Activated naive CD4-positive, alpha-beta T cell treated with anti-CD3 and anti-CD28 coated beads, Interleukin-2, amount 50 U/mL, for 16 hours (primary cell): Measurements from ENCODE around the gene THTPA.
"Not testable (repeated sequence)": the region's sequence is repeated elsewhere in the genome, so short reads cannot be mapped to it uniquely, and the experiment has no call there.

Experiments
- DNase-seq: peaks from one replicate; pipeline ENCODE4 v3.0.0-alpha.2; 2020

THTPA gene

DNA sequence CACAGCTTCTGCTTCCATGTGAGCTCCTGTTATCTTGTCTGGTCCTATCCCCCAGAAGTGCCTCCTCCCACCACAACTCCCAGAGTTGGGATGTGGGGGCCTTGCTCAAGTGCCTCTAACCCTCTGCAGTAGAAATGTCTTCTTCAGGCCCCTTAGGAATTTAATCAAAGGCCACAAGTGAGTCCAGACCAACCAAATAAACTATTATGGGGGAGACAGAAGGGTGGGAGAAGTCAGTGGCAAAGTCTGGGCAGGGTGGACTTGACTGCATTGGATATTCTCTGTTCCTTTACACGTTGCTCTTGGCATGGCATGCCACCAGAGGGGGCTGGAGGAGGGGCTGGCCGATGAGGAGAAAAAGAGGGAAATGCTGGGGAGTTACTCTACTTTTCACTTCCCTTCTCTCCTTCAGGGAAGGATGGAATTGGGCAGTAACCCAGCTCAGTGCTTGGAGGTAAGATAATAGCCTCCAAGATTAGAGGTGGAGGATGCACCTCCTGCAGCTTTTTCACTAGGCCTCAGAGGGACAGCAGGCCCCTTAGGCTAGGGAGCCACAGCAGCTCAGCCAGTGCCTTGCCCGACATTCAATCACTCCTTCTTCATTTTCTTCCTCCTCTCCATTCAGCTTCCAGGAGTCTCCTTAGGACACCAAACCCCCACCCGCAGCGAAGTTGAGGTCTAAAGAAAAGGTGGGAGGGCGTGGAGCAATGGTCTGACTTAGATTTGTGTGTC lies 12.7 kb downstream of the THTPA start:
- no peak for DNase-seq

GRCh38 chr14:23569443-23570151 lies 13.5 kb downstream of the THTPA start:
- no peak for DNase-seq

- DNase-seq = no peak
Observed at GRCh38 chr14:23570806-23571483, 14.9 kb downstream of the THTPA start.

- no peak for DNase-seq
Observed at GRCh38 chr14:23571701-23572523, 15.8 kb downstream of the THTPA start.

DNA sequence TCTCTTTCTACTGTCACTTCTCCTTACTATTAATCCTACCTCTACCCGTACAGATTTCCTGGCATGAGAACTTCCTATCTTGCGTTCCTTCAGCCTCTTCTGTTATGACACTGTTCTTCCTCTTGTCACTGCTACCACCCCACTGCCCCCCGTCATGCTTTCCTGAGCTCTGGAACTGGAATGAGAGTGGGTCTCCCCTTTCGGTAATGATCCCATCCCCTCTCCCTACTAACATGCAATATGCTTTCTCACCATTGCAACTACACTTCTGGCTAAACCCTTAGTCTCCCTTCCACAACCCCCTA lies 16.4 kb downstream of the THTPA start:
- no peak for DNase-seq

GRCh38 chr14:23572836-23573235 lies 16.8 kb downstream of the THTPA start:
- DNase-seq = no peak

GRCh38 chr14:23573384-23574015 lies 17.4 kb downstream of the THTPA start:
- no peak for DNase-seq

DNA sequence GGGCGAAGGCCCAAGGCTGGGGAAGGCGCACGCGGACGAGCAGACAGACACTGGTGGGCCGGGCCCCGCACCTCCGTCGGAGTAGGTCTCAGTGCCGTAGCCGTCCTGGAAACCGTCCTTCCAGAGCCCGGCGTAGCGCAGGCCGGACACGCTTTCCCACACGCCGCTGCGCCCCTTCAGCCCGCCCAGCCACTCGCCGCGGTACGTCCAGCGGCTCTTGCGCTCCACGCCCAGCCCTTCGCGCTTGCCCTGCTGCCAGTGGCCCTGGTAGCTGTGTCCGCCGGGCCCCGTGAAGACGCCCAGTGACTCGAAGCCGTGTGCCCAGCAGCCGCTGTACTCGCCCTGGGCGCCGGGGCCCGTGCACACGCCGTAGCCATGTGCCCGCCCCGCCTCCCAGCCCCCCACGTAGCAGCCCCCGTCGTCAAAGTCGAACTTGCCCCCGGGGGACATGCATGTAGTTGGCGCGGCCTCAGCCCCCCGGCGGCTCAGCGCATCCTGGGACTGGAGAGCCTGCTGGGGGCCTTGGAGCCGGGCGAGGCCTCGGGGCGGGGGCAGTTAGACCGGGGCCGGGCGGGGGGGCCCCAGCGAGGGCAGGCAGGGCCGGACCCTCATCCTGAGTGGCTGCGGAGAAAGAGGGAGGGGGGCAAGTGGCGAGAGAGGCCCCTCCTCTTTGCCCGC lies 21.1 kb downstream of the THTPA start:
- no peak for DNase-seq

- no peak for DNase-seq
Observed at GRCh38 chr14:23577710-23578392, 21.8 kb downstream of the THTPA start.

GRCh38 chr14:23578560-23579310 lies 22.7 kb downstream of the THTPA start, which contains the start of gene JPH4:
Gene JPH4, minus strand, starts transcription at chr14:23578790. Its CDS starts 1,337 bp downstream, at chr14:23577453.
- DNase-seq = no peak

- no peak for DNase-seq
Observed at GRCh38 chr14:23579311-23579630, 23.2 kb downstream of the THTPA start.

GRCh38 chr14:23579739-23580138 lies 23.7 kb downstream of the THTPA start:
- no peak for DNase-seq

GRCh38 chr14:23580152-23580926 lies 24.3 kb downstream of the THTPA start:
- no peak for DNase-seq

DNA sequence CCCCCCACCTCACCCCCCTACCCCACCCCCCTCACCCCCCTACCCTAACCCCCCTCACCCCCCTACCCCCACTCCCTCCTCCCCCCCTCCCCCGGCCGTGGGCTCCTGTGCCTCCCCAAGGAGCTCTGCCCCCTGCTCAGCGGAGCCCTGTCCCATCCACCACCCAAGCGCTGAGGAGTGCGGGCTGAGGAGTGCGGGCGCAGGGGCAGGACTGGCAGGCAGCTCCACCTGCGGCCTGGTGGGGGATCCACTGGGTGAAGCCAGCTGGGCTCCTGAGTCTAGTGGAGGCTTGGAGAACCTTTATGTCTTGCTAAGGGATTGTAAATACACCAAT lies 24.8 kb downstream of the THTPA start:
- no peak for DNase-seq

GRCh38 chr14:23582906-23583760 lies 27.1 kb downstream of the THTPA start:
- DNase-seq = no peak

DNA sequence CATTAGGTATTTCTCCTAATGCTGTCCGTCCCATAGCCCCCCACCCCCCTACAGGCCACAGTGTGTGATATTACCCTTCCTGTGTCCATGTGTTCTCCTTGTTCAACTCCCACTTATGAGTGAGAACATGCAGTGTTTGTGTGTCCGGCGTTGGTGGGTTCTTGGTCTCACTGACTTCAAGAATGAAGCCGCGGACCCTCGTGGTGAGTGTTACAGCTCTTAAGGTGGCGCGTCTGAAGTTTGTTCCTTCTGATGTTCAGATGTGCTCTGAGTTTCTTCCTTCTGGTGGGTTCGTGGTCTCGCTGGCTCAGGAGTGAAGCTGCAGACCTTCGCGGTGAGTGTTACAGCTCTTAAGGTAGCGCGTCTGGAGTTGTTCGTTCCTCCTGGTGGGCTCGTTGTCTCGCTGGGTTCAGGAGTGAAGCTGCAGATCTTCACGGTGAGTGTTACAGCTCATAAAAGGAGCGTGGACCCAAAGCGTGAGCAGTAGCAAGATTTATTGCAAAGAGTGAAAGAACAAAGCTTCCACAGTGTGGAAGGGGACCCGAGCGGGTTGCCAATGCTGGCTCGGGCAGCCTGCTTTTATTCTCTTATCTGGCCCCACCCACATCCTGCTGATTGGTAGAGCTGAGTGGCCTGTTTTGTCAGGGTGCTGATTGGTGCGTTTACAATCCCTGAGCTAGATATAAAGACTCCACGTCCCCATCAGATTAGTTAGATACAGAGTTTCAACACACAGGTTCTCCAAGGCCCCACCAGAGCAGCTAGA lies 27.9 kb downstream of the THTPA start:
- DNase-seq = not testable (repeated sequence)

GRCh38 chr14:23584527-23585203 lies 28.6 kb downstream of the THTPA start:
- DNase-seq = not testable (repeated sequence)
